NOMO-1 (cell line): ENCODE data around the gene MYOCOS.
"Not testable (repeated sequence)": the region's sequence is repeated elsewhere in the genome, so short reads cannot be mapped to it uniquely, and the experiment has no call there.

Experiments
- DNase-seq, 2 experiments: peaks; one replicate each; lab custom pipeline; 2025; ENCODE audit not compliant: unreplicated experiment in 2 of 2; lab: John Stamatoyannopoulos, UW

MYOCOS gene

DNA sequence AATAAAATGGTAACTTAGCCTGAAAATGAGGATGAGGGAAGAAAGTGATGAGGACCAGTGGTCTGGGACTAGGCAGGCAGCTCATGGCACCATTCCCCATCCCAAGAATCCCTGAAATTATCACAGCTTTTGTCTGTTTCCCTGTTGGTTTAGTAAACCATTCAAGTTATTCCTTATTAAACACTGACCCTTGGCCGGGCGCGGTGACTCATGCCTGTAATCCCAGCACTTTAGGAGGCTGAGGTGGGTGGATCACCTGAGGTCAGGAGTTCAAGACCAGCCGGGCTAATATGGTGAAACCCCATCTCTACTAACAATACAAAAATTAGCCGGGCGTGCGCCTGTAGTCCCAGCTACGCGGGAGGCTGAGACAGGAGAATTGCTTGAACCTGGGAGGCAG, 34.2 kb downstream of the MYOCOS start:
- DNase-seq, result not testable (repeated sequence)

GRCh38 chr1:171661076-171661650, 39.1 kb downstream of the MYOCOS start:
- DNase-seq, result no peak

- no peak for DNase-seq
Observed at GRCh38 chr1:171663036-171663853, 41.2 kb downstream of the MYOCOS start.

DNA sequence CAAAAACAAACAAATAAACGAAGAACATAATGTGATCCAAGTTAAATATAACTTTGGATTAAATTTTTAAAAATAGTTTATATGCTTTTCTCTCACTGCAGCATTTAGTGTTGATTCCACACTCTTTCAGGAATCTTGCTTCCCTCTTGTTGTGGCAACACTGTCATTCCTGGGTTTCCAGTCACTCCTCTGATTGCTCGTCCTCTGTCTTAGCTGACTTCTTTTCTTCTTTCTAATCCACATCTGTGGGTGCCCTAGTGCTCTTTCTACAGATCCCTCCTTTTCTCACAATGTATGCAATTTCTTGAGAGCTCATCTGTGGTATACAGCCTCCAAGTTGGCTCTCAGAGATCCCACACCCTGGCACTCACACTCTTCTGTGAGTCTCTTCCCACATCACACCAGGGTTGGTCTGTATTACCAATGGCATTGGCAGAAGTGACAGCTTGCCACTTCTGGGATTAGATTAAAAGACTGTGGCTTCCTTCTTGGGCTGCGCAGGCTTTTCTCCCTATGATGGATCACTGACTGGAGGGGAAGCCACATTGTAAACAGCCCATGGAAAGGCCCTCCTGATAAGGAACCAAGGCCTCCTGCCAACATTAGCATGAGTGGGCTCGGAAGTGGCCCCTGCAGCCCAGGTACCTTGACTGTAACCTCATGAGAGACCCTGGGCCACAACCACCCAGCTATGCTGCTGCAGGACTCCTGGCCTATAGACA, 42.0 kb downstream of the MYOCOS start:
- no peak for DNase-seq

- no peak for DNase-seq
Observed at GRCh38 chr1:171664976-171665375, 42.9 kb downstream of the MYOCOS start.

DNA sequence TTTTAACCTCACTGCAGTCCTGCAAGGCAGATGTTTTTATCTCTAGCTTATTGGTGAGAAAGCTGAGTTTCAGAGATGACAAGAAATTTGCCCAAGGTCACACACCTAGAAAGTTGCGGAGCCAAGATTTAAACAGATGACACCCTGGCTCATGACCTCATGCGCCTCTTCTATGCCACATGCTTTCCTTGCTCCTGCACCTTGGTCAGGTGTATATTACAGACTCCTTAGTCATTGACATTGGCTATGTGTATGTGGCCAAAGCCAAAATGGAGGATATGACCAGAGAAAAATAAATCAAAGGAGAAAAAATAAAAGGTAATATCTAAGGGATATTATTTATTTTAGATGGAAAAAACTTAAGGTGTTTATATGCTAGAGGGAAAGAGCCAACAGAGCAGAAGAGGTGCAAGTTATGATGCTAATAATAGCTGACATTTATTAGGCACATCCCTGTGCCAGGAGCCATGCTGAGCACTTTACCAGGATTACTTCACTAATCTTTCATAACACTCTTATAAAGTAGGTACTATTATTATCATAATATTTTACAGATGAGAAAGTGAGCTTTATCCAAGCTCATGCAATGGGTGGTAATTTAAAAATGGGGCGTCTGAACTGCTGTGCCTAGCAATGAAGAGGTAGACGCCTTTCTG, 44.2 kb downstream of the MYOCOS start:
- no peak for DNase-seq

DNA sequence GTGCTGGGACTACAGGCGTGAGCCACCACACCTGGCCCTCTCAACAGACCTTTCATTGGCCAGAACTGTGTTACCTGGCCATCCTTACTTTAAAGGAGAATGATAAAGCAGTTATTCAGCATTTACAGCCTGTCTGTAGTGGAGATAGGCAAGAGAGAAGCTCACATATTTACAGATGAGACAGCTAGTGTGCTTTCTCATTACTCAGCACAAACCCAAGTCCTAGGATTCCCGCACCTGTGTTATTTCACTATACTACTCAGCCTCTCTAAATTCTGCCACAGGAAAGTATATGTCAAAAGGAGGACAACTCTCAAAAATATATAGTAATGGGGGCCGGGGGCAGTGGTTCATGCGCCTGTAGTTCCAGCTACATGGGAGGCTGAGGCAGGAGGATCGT, 46.3 kb downstream of the MYOCOS start:
- no peak for DNase-seq

DNA sequence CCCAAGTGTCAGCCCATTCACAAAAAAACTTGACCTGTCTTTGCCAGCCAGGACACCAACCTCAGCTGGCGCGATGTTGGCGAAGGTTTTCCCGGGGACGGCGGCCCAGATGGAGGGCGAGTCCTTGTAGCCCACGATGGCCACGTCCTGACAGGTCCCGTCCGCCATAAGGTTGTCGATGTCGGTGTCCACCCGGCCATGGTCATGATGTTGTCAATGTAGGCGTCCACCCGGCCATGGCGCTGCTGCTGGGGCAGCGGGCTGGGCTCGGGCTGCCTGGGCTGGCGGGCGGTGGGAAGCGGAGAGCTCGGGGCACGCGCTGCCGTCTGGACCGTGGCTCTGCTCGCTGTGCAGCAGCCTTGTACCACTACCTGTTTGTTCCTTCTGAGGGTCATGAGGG, 48.7 kb downstream of the MYOCOS start:
- DNase-seq, result no peak

- no peak for DNase-seq
Observed at GRCh38 chr1:171674431-171675405, 52.7 kb downstream of the MYOCOS start.
